Activated naive CD4-positive, alpha-beta T cell (primary cell): ENCODE results near the gene CHRNG.
"Not testable (repeated sequence)": the region's sequence is repeated elsewhere in the genome, so short reads cannot be mapped to it uniquely, and the experiment has no call there.

ENCODE experiments used
- DNase-seq, 4 experiments: peaks; one replicate each; lab custom pipeline; 2025; lab: John Stamatoyannopoulos, UW

Gene CHRNG

DNA sequence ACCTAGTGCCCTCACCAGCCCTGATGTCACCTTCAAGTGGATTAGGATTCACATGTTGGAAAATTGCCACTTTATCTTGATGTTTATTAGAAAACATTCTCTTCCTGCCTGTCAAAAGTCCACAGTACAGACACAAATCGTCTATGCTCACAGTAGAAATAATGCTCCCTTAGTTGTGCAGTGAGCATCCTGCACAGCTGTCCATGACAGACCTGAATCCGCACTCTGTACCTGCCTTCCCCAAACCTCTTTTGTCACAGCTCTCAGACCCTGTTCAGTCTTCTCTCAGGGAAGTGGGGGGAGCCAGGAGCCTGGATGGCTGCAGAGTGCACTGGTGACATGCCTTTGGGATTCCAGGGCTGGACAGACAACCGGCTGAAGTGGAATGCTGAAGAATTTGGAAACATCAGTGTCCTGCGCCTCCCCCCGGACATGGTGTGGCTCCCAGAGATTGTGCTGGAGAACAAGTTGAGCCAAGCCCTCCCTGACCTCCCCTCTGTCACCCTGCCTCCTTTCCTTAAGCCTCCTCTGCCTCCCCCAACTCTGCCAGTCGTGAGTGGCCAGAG is 11.5 kb upstream of the CHRNG start:
- no peak for DNase-seq

DNA sequence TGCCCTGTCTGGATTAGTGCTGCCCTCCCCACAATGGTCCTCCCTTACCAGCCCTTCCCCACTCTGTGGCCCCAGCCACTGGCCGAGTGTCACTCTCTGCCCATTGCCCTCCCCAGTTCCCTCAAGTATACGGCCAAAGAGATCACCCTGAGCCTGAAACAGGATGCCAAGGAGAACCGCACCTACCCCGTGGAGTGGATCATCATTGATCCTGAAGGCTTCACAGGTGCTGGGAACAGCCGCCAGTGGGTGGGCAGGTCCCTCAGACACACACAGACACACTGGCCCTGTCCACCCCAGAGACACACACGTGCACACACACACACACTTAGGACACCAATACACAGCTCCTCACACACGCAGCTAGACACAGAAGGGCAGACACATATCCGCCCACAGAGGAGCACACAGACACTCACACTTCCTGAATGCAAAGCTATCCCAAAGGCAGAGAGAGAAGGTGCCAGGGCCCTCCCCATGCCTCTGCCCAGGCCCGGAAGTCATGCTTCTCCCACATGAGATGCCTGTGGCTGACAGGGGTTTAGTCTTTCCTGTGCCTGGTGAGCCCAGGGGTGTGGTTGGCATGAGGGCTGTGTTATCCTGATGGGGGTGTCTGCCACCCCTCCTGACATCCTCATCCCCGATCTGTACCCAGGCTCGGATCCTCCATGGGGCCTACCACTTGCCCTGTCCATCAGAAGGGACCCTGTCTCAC is 10.6 kb upstream of the CHRNG start:
- DNase-seq = no peak

DNA sequence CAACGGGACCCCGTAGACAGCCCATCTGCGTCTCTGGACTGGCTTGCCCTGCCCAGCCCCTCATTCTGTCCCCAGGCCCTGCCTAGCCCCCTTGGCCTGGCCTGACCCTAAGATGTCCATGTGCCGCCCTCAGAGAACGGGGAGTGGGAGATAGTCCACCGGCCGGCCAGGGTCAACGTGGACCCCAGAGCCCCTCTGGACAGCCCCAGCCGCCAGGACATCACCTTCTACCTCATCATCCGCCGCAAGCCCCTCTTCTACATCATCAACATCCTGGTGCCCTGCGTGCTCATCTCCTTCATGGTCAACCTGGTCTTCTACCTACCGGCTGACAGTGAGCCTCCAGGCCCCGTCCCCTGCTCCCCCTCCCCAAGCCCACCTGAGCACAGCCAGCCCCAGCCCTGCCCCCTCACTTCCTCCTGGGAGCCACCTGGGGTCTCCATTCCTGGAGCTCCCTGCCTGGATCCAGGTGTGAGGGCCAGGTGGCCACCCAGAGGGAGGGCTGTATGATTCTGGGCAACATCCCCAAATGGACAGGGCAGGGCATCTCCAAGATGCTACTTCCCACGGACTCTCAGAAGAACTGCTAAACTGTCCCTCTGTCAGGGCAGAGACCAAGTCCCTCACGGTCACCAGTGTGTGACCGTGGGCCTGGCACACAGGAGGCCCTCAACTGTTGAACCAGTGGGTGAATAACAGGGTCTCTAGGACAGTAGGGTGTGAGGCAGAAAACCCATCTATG is 9.5 kb upstream of the CHRNG start:
- no peak for DNase-seq

DNA sequence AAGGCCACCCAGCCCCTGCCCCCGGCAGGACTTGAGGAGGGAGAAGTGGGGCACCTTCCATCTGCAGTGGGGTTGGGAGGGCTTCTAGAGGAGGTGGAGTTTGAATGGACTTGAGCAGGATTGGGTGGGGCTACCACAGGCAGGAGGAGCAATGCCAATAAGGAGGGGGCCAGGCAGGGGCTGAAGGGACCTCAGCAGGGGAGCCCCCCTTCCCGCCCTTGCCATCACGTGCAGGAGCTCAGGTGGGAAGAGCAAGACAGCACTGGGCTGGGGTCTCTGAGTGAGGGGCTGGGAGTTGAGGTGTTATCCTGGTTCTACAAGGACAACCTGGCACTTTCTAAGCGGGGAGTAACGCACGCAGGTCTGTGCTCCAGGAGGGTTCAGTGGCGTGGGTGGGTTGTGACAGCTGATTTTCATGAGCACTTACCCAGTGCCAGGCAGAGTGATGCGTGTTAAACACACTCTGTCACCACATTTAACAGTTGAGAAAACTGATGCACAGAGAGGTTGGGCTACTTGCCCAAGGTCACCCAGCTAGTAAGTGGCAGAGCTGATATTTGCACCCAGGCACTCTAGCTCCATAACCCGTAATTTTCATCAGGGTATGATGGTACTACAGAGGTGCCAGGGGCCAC is 8.7 kb upstream of the CHRNG start:
- DNase-seq = no peak

DNA sequence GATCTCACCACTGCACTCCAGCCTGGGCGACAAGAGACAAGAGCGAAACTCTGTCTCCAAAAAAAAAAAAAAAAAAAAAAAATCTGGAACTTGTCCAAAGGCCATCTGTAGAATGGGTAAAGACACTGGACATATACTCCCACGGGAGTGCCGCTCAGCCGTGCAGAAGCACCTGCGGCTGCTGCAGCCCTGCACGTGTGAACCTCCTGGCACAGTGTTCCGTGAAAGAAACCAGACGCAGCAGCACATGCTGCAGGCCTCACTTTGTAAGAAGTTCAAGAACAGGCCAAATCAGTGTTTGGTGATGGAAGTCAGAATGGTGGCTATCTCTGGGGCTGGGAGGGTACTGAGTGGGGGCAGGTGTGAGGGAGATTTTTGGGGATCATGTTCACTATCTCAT is 7.1 kb upstream of the CHRNG start:
- DNase-seq = no peak

DNA sequence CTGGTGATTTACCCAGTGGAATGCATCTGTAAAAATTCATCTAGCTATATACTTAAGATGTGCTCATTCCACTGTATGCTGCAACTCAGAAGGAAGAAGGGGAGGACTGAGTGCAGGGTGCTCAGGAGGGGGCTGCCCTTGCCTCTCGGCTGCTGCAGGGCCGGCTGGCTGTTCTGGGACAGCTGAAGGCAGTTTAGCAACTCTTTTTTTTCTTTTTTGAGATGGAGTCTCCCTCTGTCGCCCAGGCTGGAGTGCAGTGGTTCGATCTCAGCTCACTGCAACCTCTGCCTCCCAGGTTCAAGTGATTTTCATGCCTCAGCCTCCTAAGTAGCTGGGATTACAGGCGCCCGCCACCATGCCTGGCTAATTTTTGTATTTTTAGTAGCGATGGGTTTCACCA is 6.7 kb upstream of the CHRNG start:
- not testable (repeated sequence) for DNase-seq

DNA sequence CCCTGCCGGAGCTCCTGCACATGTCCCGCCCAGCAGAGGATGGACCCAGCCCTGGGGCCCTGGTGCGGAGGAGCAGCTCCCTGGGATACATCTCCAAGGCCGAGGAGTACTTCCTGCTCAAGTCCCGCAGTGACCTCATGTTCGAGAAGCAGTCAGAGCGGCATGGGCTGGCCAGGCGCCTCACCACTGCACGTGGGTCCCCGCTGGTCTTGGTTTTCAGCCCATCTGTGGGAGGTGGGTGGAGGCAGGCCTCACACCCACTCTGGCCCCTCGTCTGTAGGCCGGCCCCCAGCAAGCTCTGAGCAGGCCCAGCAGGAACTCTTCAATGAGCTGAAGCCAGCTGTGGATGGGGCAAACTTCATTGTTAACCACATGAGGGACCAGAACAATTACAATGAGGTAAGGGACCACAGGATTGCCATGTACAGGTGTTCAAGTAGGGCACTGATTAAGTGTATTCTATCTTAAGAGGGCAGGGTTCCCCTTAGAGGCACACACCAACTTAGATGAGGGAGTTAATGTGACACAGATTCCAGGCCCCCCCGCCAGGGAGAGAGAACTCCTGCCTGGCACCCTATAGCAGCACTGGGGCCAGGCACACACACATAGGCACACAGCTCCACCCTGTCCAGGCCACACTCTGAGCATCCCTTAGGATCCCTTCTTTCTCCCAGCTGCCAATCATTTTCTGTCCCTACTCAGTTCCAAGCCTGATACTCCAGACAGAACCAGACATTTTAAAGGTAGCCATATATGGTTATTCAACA is 5.4 kb upstream of the CHRNG start:
- DNase-seq = no peak

DNA sequence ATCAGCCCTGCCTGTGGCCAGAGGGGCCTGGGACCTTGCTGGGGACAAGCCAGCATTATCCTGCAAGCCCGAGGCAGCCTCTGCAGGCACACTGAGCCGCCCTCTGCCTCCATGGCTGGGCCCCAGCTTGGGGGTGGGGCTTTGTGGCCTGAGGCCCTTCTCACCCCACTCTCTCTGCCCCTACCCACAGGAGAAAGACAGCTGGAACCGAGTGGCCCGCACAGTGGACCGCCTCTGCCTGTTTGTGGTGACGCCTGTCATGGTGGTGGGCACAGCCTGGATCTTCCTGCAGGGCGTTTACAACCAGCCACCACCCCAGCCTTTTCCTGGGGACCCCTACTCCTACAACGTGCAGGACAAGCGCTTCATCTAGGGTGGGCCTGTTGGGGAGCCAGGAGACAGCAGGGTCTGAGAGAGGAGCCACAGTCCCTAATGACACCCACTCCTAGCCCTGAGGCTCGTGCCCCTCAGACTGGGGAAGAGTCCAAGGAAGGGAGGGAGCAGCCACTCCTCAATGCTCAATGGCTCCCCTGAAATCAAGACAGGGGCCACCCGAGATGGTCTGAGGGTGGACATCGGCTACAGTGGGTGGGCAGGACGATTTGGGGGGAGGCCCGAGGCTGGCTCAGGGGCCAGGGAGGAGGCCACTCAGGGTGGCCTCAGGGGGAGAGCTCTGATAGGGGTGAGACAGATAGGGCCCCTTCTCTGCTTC is 4.4 kb upstream of the CHRNG start:
- DNase-seq = no peak

DNA sequence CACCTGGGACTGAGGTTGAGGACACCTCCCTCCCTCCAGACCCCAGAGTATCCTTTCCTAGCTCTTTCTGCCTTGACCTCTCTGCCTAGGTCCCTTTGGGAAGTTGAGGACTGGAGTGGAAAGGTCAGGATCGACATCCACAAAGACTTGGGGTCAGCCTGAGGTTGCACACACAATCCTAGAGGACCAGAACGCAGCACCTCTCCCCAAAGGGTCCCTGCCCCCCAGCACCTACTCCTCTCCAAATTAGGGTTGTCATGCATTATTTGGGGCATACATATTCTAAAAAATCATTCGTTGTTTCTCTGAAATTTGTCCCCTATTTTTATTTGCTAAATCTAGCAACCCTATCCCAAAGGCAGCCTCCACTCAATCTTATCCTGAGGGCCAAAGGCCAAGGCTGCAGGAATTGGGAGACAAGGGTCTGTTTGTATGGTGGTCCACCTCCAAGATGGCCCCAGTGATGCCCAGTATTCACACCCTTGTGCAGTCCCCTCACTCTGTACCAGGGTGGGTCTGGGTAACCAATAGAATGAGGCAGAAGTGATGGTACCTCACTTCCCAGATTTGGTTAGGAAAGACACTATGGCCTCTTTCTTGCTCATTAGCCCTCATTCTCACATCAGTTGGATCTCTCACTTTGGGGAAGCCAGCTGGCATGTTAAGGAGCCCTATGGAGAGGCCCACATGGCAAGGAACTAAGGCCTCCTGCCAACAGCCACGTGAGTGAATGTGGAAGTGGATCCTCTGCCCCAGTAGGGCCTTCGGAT is 3.5 kb upstream of the CHRNG start:
- DNase-seq = no peak

DNA sequence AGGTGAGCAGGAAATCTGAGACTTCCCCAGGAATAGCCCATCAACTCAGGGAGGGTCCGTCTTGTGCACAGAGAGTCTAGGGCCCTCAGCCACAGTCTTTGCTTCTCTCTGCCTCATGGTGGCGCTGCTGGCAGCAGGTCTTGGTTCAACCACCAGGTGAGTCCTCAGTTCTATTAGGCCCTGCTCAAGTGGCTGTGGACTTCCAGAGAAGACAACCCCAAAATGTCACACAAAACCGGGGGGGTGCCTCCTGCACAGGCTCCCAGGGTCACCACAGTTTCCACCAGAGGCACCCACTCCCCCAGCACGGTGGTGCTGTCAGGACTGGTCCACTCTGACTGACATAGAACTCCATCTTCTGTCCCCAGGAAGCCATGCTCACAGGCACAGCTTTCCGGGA is 2.4 kb upstream of the CHRNG start:
- DNase-seq = no peak

DNA sequence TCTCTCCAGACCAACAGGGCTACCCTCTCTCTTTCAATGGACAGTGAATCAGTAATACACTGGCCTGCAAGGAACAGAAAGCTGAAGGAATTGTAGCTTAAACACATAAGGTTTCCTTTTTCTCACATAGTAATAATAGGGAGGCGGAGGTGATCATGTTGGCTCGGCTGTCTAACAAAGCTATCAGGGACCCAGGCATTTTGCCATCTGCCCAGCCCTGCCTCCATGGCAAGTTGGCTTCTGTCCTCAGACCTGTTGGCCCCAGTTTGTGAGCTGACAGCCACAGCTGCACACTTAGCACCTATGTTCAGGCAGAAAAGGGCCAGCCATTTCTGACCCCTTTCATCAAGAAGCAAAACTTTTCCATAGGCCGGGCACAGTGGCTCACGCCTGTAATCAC is 2.0 kb upstream of the CHRNG start:
- no peak for DNase-seq

DNA sequence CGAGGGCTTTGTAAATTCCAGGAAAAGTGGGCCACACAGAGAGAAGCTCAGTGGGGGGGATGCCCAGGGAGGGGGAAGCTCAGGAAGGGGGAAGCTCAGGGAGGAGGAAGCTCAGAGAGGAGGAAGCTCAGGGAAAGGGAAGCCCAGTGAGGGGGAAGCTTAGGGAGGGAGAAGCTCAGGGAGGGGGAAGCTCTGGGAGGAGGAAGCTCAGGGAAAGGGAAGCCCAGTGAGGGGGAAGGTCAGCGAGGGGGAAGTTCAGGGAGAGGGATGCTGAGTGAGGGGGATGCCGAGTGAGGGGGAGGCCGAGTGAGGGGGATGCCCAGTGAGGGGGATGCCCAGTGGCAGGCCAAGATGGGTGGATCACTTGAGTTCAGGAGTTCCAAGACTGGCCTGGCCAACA is 821 bp upstream of the CHRNG start:
- no peak for DNase-seq

DNA sequence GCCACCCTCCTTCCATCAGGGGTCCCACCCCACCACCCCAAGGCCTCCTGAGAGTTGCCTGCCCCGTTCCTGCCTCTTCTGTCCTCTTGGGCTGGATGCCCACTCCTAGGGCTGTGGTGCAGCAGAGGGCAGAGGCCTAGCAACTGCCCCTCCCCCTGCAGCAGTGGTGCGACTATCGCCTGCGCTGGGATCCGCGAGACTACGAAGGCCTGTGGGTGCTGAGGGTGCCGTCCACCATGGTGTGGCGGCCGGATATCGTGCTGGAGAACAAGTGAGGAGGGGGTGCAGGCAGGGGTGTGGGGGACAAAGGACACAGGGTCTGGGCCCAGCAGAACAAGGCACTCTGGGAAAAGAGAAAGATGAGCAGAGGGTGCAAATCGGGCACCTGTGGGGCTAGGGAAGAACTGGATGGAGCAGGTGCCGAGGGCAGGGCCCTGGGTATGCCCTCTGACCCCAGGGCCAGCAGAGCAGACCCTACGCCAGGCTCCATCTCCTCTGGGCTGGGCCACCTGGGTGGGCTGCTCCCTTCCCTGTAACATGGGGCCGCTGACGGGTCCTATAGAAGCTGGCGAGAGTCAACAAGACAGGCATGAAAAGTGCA is 1.0 kb downstream of the CHRNG start:
- no peak for DNase-seq

DNA sequence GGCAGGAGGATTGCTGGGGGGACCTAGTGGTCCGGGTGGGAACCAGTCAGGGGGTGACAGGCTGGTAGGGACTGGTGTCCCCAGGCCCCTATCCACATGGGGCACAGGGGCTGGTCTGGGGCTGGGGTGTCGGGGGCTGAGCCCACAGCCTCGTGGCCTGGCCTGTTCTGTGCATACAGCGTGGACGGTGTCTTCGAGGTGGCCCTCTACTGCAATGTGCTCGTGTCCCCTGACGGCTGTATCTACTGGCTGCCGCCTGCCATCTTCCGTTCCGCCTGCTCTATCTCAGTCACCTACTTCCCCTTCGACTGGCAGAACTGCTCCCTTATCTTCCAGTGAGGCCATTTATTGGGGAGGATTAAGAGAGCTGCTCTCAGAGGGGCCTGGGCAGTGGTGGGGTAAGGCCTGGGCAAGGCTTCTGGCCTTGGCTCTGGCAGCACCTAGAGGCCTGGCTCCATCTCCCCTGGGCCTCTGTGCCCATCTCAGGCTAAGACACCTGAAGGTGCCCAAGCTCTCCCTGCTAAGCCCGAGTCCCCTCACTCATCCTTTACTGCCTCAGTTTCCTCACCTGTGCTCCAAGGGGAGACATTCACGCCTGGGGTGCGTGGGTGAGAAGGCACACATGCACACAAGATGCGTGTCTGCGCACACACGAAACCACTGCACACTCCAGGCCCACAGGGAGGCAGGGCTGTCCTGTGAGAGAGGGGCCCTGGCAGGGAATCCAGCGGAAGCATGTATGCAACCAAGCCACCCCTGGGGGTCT is 1.9 kb downstream of the CHRNG start:
- no peak for DNase-seq

DNA sequence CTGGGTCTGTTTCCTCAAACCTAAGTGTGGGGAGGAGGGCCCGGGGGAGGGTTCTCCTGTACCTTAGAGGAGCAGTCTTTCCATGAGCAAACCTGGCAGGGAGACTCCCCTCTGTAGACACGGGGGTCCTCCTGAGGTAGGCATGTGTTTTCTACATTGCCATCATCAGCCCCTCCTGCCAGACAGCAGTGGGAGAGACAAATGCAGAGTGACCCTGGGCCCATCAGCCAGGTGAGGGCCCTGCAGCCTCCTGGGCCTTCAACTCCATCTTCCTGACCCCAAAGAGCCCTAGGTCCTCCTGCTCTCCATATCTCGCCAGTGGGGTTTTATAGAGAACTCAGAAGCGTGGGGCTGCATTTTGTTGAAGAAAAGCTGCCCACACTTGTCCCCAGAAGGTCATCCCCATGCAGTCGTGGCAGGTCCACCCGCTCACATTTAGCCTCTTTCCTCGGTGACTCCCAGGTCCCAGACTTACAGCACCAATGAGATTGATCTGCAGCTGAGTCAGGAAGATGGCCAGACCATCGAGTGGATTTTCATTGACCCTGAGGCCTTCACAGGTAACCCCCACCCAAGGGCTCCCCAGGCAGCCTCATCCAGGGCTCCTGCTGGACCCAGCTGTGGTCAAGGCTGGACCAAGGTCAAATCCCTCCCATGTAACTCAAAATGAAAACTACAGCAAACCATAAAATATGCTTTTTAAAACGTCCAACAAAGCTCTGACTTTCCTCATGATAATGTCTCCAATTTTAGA is 2.6 kb downstream of the CHRNG start:
- no peak for DNase-seq

DNA sequence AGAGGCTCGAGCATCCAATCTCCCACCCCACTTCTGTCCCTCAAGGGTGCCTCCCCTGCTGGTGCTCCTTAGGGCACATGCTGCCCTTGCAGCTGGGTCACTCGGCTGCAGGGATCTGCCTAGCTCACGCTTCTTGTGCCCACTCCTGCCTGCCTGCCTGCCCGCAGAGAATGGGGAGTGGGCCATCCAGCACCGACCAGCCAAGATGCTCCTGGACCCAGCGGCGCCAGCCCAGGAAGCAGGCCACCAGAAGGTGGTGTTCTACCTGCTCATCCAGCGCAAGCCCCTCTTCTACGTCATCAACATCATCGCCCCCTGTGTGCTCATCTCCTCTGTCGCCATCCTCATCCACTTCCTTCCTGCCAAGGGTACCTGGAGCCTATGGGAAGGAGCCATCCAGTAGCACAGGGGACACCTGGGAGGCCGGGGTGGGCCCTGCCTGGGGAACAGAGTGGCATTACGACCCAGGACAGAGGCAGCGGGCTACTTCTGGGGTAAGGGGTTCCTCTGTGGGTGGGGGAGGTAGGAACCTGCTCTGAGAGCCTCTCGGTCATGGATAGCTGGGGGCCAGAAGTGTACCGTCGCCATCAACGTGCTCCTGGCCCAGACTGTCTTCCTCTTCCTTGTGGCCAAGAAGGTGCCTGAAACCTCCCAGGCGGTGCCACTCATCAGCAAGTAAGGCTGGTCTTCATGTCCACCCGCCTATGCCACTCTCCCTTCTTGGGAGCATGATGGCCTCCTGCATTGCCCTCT is 3.4 kb downstream of the CHRNG start:
- no peak for DNase-seq

DNA sequence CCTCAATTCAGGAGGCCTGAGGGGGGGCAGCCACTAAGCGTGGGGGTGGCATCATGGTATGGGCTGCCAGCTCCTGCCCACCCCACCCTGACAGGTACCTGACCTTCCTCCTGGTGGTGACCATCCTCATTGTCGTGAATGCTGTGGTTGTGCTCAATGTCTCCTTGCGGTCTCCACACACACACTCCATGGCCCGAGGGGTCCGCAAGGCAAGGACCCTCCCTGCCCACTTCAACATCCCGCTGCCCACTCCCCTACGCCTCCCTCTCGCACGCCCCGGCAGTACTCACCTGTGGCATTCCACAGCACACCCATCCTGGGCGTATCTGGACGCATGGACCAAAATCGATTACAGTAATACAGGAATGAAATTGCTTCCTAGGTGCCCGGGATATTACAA is 4.0 kb downstream of the CHRNG start:
- DNase-seq = no peak
